Left lung (tissue), 10 donors: ENCODE results near the gene ZBTB24. TPM values are rescaled to one million over a fixed set of nuclear protein-coding genes. Genes with fewer than 3 reads are reported as not detected.

ENCODE experiments used
- ATAC-seq: fragments of 200-7000 bp; cut with Tn5 transposase; one replicate; pipeline ENCODE4 v1.9.1; 2020; ENCODE audit warnings: moderate library complexity
- DNase-seq, 4 donors: peaks; one replicate each; pipeline ENCODE4 v3.0.0-alpha.2; 2013 to 2020
- H3K27ac ChIP-seq, 2 donors: fragments of 200-600 bp; sonication (generic) in 1 of 2; one replicate each; pipeline versions ENCODE4 v1.5.0 to v1.8.0; 2020 to 2021
- H3K27me3 ChIP-seq, 2 donors: fragments of 200-600 bp; sonication (generic) in 1 of 2; one replicate each; pipeline versions ENCODE4 v1.5.0 to v1.8.0; 2020 to 2021
- H3K36me3 ChIP-seq, 2 donors: fragments of 200-600 bp; sonication (generic) in 1 of 2; one replicate each; pipeline versions ENCODE4 v1.5.0 to v1.8.0; 2020 to 2021
- H3K4me1 ChIP-seq, 2 donors: fragments of 200-600 bp; one replicate each; pipeline ENCODE4 v1.8.0; 2021
- H3K4me3 ChIP-seq, 2 donors: fragments of 200-600 bp; sonication (generic) in 1 of 2; one replicate each; pipeline versions ENCODE4 v1.5.0 to v1.8.0; 2020 to 2021; ENCODE audit warnings: mild to moderate bottlenecking in 1 of 2
- H3K9me3 ChIP-seq, 2 donors: fragments of 200-600 bp; sonication (generic) in 1 of 2; one replicate each; pipeline versions ENCODE4 v1.5.0 to v1.8.0; 2020 to 2021
- intact Hi-C, 2 donors: fragments of 100-400 bp; cut with DNase I; formaldehyde crosslinking; loops; one replicate each; pipeline versions ENCODE4 v1.11.2 to v1.14.2; 2022
- polyA plus RNA-seq, 6 donors: library from polyadenylated mRNA; unstranded; fragments of 120-200 nt; gene quantifications; one replicate each; pipeline ENCODE4 v1.2.1, GENCODE V29; 2013; ENCODE audit not compliant: insufficient read length in 6 of 6
- total RNA-seq, 2 donors: library from RNA; stranded (reverse); fragmentation: NEBNext Ultra II Directional; extraction: Animal tissue kit (Norgen Biotek cat#: 25700); gene quantifications; one replicate each; pipeline ENCODE4 v1.2.1, GENCODE V29; 2021
- TF ChIP-seq, protein P1 (sequence below), 2 donors: fragments of 200-600 bp; sonication (generic) in 1 of 2; IDR thresholded peaks; one replicate each; pipeline versions ENCODE4 v1.5.0 to v1.8.0; 2021; ENCODE audit warnings: antibody characterized with exemption in 2 of 2
- donor health status: DM: no; HTN: yes; CAD: no.
- donor health status: DM: no; HTN: no; CAD: no.

ZBTB24 gene
- total and polyA plus RNA-seq, 8 donors: 7.3 to 14.5 (median 13.6) TPM

DNA sequence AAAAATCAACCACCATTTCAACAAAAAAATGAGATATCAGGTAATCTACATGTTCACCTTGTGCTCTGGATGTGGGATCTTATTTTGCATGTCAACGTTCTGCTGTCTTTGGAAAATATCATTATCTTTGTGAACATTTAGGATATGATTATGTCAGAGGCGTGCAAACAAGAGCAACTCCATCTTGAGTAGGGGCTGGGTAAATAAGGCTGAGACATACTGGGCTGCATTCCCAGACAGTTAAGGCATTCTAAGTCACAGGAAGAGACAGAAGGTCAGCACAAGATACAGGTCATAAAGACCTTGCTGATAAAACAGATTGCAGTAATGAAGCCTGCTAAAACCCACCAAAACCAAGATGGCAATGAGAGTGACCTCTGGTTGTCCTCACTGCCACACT is 28.8 kb upstream of the ZBTB24 start:
- TF ChIP-seq, protein P1, sequence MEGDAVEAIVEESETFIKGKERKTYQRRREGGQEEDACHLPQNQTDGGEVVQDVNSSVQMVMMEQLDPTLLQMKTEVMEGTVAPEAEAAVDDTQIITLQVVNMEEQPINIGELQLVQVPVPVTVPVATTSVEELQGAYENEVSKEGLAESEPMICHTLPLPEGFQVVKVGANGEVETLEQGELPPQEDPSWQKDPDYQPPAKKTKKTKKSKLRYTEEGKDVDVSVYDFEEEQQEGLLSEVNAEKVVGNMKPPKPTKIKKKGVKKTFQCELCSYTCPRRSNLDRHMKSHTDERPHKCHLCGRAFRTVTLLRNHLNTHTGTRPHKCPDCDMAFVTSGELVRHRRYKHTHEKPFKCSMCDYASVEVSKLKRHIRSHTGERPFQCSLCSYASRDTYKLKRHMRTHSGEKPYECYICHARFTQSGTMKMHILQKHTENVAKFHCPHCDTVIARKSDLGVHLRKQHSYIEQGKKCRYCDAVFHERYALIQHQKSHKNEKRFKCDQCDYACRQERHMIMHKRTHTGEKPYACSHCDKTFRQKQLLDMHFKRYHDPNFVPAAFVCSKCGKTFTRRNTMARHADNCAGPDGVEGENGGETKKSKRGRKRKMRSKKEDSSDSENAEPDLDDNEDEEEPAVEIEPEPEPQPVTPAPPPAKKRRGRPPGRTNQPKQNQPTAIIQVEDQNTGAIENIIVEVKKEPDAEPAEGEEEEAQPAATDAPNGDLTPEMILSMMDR (IDR thresholded peaks at IDR 0.05): no peak
- H3K4me3 ChIP-seq: no peak overlapping the region
- no peak overlapping the region for H3K27ac ChIP-seq
- no peak for DNase-seq
- no peaks in the 10 kb centered on the region for H3K27me3 ChIP-seq
- ATAC-seq: no peak
- peaks cover 0 to 13% of the 10 kb centered on the region in 2 donors for H3K4me1 ChIP-seq
- no peaks in the 10 kb centered on the region for H3K36me3 ChIP-seq
- no peaks in the 10 kb centered on the region for H3K9me3 ChIP-seq
- intact Hi-C loops: no loop called here

DNA sequence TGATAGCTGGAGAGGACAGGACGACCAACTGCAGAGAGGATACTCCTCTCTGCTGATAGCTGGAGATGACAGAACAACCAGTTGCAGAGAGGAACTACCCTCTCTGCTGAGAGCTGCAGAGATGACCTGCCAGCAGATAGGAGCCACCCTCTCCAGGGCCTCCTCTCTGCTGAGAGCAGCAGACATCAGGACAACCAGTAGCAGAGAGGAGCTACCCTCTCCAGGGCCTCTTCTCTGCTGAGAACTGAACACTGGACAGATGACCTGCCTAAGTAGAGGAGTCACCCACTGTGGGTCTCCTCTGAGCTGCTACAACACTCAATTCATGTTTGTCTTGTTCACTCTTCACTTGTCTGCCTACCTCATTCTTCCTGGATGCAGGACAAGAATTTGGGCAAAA is 27.3 kb upstream of the ZBTB24 start:
- intact Hi-C loops: no loop called here
- no peak for ATAC-seq

DNA sequence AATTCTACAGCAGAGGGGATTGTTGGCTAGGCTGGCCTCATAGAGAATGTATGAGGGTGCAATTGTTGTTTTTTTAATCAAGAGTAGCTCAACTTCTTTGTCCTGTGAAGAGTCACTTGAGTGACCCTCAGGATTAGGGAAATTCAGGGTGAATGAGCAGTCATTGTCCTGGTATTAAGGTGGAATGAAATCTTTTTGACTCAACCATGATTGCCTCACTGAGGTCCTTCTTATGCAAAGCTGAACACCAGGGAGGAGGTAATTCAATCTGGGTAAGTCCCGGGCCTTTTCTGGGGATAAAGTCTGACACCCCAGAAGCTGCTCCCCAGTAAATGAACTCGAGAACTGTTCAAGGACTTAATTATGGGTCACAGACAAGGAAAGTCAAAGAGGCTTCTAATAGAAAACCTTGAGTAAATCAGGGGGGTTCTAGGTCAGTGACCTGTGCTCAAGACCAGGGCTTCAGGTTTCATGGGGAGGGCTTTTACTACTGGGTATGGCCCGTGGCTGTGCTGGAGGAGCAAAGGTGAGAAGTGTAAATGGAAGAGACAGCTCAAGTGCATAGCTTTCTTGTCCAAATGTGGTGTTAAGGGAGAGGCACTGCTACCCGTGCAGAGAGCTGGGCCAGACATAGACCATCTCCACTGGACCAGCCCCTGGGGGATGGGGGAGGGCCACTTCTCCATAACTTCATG is 25.3 kb upstream of the ZBTB24 start:
- Histone ChIP-seq H3K27me3 (no peaks in the 10 kb centered on the region), H3K36me3 (no peaks in the 10 kb centered on the region), H3K4me1 (no peaks in the 10 kb centered on the region), H3K9me3 (no peaks in the 10 kb centered on the region), H3K27ac (no peak overlapping the region), H3K4me3 (no peak overlapping the region)
- TF ChIP-seq, protein P1 (IDR thresholded peaks at IDR 0.05): no peak
- ATAC-seq (peak; percentile 30), DNase-seq (no peak)
- intact Hi-C loops: no loop called here

More for the DNA sequence above, 27.3 kb upstream of the ZBTB24 start:
- DNase-seq: no peak
- H3K27ac ChIP-seq: no peak overlapping the region
- TF ChIP-seq, protein P1 (IDR thresholded peaks at IDR 0.05): no peak
- no peaks in the 10 kb centered on the region for H3K27me3 ChIP-seq
- no peak overlapping the region for H3K4me3 ChIP-seq
- no peaks in the 10 kb centered on the region for H3K36me3 ChIP-seq
- H3K4me1 ChIP-seq: no peaks in the 10 kb centered on the region
- H3K9me3 ChIP-seq: no peaks in the 10 kb centered on the region

DNA sequence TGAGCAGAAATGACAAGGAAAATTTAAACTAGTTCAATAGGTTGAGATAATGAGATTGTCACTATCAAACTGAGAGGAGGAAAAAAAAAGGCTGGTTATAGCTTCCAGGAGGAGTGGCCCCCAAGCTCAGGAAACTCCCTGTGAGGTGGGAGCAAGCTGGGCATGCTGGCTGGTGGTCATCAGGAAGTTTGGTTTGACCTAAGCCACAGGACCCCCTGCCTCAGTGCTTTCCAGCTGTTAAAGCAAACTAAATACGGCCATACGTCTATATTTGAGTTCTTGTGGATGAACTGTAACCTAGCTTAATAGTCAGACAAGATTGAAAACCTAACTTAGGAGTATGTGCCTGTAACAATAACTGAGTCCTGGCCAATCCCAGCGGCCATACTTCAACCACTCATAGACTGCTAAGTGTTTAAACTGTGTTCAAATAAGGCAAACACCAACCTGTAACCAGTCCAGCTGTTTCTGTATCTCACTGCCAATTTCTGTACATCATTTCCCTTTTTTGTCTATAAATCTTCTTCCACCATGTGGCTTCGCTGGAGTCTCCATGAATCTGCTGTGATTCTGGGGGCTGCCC is 24.6 kb upstream of the ZBTB24 start:
- Histone ChIP-seq H3K4me1 (no peaks in the 10 kb centered on the region), H3K27ac (no peak overlapping the region), H3K4me3 (no peak overlapping the region), H3K9me3 (no peaks in the 10 kb centered on the region), H3K27me3 (no peaks in the 10 kb centered on the region), H3K36me3 (no peaks in the 10 kb centered on the region)
- TF ChIP-seq, protein P1 (IDR thresholded peaks at IDR 0.05): no peak
- ATAC-seq (peak; percentile 58), DNase-seq (no peak)
- intact Hi-C loops: no loop called here

DNA sequence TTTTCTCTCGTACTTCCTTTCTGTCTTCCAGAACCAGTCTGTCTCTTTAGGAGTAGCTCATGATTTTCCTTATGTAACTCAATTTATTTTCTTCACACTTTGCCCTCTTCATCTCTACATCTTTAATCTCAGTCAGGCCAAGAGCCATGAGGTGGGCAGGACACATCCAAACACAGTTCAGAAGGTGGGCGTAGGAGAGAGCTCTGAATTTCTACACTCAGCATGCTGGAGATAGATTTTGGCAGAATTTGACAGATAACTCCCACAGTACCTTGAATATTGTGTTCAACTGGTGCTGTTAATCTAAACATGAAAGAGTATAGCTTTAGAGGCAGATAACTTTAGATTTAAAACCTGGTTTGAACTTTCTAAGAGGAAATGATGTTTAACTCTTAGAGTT is 23.8 kb upstream of the ZBTB24 start:
- Histone ChIP-seq H3K36me3 (no peaks in the 10 kb centered on the region), H3K9me3 (no peaks in the 10 kb centered on the region), H3K27ac (no peak overlapping the region), H3K4me1 (no peaks in the 10 kb centered on the region), H3K27me3 (no peaks in the 10 kb centered on the region), H3K4me3 (no peak overlapping the region)
- TF ChIP-seq, protein P1 (IDR thresholded peaks at IDR 0.05): no peak
- intact Hi-C loops: no loop called here
- no peak for ATAC-seq
- no peak for DNase-seq
